NCI-H187 (cell line): ENCODE results near the gene CACNA1H.

Experiments
- DNase-seq, 2 experiments: peaks; one replicate each; lab custom pipeline; 2025; lab: John Stamatoyannopoulos, UW

Gene CACNA1H

DNA sequence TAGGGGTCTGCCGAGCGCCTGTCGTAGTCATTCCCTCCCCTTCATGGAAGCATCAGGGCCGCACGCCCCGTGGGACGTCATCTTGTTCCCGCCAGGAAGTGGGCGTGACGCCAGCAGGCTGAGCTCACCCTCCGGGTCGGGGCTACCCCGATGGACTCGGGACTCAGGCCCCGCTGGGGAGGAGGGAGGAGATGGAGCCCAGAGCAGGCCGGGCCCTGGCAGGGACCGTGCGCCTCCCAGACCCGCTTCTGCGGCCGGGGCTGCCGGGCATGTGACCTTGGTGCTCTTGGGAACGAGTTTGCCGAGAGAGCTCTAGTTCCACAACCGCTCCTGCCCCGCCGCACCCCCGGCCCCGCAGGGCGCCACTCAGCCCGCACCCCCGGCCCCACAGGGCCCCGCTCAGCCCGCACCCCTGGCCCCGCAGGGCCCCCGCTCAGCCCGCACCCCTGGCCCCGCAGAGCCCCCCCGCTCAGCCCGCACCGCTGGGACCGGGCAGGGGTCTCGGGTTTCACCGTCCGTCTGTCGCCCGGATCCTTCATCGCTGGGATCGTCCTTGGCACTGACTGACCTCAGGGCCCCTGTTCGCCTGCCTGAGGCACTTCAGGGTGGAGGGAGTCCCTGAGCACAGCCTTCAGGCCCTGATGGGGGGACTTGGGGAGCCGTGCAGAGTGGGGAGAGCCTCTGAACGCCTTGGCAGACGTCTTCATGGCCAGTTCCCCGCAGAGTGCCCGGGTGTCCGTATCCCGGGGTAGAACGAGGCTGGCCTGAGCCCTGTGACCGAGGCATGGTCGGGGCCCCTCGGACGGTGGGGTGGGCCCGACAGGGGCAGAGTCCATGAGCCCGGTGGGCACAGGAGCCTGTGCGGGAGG, 5.8 kb downstream of the CACNA1H start:
- no peak for DNase-seq

GRCh38 chr16:1159325-1159972, 6.5 kb downstream of the CACNA1H start:
- no peak for DNase-seq

GRCh38 chr16:1159973-1160772, 7.3 kb downstream of the CACNA1H start:
- no peak for DNase-seq

DNA sequence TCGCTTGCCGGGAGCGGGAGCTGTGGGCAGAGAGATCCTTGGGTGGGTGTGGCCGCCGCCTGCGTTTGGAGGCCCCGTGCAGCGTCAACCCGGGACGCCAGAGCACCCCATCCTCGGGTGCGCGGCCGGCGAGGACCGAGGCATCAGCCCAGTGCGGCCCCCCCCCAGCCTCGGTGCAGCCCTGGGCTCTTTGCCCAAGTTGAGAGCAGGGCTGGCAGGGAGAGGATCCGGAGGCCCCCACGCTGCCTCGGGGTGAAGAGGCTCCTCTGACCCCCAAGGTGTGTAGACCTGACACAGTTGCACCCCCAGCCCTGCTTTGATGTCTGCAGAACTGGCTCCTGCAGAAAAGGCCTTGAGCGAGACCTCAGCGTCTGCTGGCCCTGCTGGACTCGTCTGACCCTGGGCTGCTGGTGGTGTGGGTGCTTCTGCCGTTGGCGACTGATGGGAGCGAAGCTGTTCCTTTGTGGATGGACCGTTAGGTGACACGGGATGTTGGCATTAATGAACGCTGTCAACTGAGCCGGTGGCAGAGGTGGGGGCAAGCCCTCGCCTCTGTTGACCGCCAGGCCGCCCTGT, 8.0 kb downstream of the CACNA1H start:
- no peak for DNase-seq

GRCh38 chr16:1162701-1163566, 10.0 kb downstream of the CACNA1H start:
- no peak for DNase-seq

DNA sequence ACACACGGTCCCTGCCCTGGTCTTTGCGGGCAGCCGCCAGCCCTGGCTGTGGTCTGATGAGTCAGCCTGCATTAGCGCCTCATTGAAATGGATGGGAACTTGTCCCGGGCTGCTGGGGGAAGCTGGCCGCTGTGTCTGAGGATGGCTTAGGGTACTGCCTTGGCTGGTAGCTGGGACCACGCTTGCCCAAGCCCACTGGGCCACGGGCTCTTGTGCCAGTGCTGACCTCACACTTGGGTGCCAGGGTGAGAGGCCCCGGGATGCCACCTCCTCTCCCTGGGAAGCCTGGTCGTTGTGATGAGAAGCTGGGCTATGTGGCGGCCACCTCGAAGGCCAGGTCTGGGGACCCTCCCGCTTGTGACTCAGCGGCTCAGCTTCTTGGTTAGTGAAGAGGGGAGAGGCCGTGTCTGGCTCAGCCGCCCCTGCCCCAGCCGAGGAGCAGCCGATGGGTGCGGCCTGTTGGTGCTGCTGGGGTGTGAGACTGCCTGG, 10.7 kb downstream of the CACNA1H start:
- no peak for DNase-seq

DNA sequence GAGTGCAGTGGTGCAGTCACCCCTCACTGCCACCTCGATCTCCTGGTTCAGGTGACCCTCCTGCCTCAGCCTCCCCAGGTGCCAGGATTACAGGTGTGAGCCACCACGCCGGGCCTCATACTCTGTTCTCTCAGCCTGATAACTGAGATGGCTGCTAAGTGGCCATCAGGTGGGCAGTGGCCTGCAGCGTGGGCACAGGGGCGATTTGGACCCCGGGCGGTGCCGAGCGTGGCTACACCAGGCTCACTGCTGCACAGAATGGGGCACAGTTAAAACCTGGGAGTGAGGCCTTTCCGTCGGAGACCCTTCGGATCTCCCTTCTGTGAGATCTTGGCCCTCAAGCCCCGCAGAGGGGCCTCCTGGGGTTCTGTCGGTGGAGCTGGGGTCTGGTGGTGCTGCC, 11.5 kb downstream of the CACNA1H start:
- no peak for DNase-seq

- DNase-seq: no peak
Observed at GRCh38 chr16:1164975-1165374, 12.1 kb downstream of the CACNA1H start.

DNA sequence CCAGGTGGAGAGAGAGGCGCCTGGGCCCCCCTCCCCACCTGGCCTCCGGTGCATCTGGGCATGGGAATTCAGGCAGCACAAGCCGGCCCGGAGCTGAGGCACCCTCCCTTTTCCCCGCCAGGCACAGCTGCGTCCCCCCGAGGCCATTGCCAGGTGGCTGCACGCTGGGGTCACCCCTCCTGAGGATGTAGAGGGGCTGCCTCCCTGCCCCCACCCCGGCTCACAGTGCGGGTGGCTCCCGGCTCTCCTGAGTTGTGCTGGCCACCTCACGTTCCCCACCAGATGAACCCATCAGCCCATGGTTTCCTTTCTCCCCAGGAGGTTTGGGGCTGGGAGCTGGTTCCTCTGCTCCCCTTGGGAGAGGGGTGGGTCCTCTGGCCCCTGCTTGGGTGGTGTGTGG, 12.6 kb downstream of the CACNA1H start:
- DNase-seq: no peak

GRCh38 chr16:1167276-1168107, 14.6 kb downstream of the CACNA1H start:
- DNase-seq: peak; percentile 83 to 97

- DNase-seq: no peak
Observed at GRCh38 chr16:1168837-1169236, 15.9 kb downstream of the CACNA1H start.

- no peak for DNase-seq
Observed at GRCh38 chr16:1169285-1170075, 16.6 kb downstream of the CACNA1H start.

- DNase-seq: no peak
Observed at GRCh38 chr16:1170076-1170418, 17.1 kb downstream of the CACNA1H start.

- no peak for DNase-seq
Observed at GRCh38 chr16:1171001-1171400, 18.1 kb downstream of the CACNA1H start.

DNA sequence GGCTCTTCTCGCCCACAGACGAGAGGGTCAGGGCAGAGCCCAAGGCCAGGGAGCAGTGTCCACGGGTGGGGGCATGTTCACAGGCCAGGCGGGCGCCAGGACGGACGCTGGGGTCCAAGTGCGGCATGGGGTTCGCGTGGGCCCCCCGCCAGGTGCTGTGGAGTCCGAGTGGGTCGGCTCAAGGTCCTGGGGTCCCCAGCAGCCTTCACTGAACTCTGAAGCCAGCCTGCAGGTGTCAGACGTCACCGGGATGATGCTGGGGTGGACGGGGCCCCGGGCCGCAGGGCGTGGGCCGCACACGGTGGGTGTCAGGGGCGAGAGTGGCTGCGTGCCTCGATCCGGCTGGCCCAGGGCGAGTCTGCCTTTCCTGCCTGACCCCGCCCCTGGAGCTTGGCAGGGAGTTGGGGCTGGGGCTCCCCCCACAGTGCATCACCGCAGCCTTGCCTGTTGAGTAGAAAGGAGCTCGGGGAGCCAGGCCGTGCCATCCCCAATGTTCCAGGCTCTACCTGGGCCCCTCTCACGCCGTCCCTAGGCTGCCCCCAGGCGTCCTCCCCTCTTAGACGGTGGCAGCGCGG, 19.0 kb downstream of the CACNA1H start:
- DNase-seq: no peak

GRCh38 chr16:1172651-1173050, 19.7 kb downstream of the CACNA1H start:
- DNase-seq: no peak

GRCh38 chr16:1173788-1174451, 21.0 kb downstream of the CACNA1H start:
- no peak for DNase-seq

GRCh38 chr16:1174477-1175357, 21.8 kb downstream of the CACNA1H start:
- no peak for DNase-seq
